Thyroid gland (tissue), 4 donors: Measurements from ENCODE around the gene MARCO. TPM values are rescaled to one million over a fixed set of nuclear protein-coding genes. Genes with fewer than 3 reads are reported as not detected.

ENCODE experiments used
- DNase-seq, 2 donors: peaks; one replicate each; pipeline ENCODE4 v3.0.0-alpha.2; 2019
- H3K27ac ChIP-seq, 3 donors: fragments of 200-600 bp; sonication (generic); 1 replicate in 2 of 3; 2 replicates in 1 of 3; pipeline ENCODE4 v1.5.1; 2016 to 2019; ENCODE audit warnings: mild to moderate bottlenecking in 1 of 3, moderate library complexity in 1 of 3
- H3K27me3 ChIP-seq: fragments of 200-600 bp; sonication (generic); one replicate; pipeline ENCODE4 v1.5.1; 2019
- H3K36me3 ChIP-seq, 2 donors: fragments of 200-600 bp; sonication (generic); one replicate each; pipeline ENCODE4 v1.5.1; 2016 to 2019
- H3K4me1 ChIP-seq, 2 donors: fragments of 200-600 bp; sonication (generic); one replicate each; pipeline ENCODE4 v1.5.1; 2017 to 2019
- H3K4me3 ChIP-seq, 3 donors: fragments of 200-600 bp; sonication (generic); replicated peaks in 1 of 3; 1 replicate in 2 of 3; 2 replicates in 1 of 3; pipeline ENCODE4 v1.5.1; 2016; ENCODE audit warnings: mild to moderate bottlenecking in 1 of 3
- H3K9me3 ChIP-seq: fragments of 200-600 bp; sonication (generic); one replicate; pipeline ENCODE4 v1.5.1; 2017
- CTCF ChIP-seq, 6 experiments: fragments of 200-600 bp in 3 of 6; fragments of 450-650 bp in 3 of 6; sonication (generic) in 3 of 6; IDR thresholded peaks; one replicate each; pipeline ENCODE4 v1.5.1; 2016 to 2019; ENCODE audit warnings: antibody characterized with exemption in 6 of 6, mild to moderate bottlenecking in 2 of 6, inconsistent platforms in 1 of 6, moderate library complexity in 1 of 6
- POLR2A ChIP-seq, 2 donors: fragments of 450-650 bp; IDR thresholded peaks; one replicate each; pipeline ENCODE4 v1.6.1; 2017; ENCODE audit warnings: antibody characterized with exemption in 2 of 2, mild to moderate bottlenecking in 2 of 2, moderate library complexity in 1 of 2
- WGBS, 2 donors: methylation state at CpG; one replicate each; pipeline ENCODE4 v1.1.5; 2017; 5-methylcytosine and 5-hydroxymethylcytosine counted together
- intact Hi-C: fragments of 100-400 bp; cut with DNase I; formaldehyde crosslinking; loops from one replicate; pipeline ENCODE4 v1.15.1; 2023
- total RNA-seq, 4 donors: library from RNA; depleted of rRNA; stranded (reverse); fragments of >200 nt; gene quantifications; one replicate each; pipeline ENCODE4 v1.2.3, GENCODE V29; 2016

Gene MARCO
- total RNA-seq, 4 donors from 2014 or later: 1.1 to 11.0 (median 3.0) TPM

GRCh38 chr2:118968961-118969733 is 27.2 kb downstream of the MARCO start:
- H3K27ac ChIP-seq: no peak overlapping the region
- no peaks in the 10 kb centered on the region for H3K9me3 ChIP-seq
- no peak for DNase-seq
- no peaks in the 10 kb centered on the region for H3K4me1 ChIP-seq
- H3K36me3 ChIP-seq: no peaks in the 10 kb centered on the region
- 69 to 77% methylated on average over 6 to 7 of the region's 7 CpGs for WGBS, 2 donors
- H3K4me3 ChIP-seq: no peak overlapping the region
- no peaks in the 10 kb centered on the region for H3K27me3 ChIP-seq
- intact Hi-C loops: no loop called here
- TF ChIP-seq CTCF (IDR thresholded peaks at IDR 0.05) (no peak), POLR2A (IDR thresholded peaks at IDR 0.05) (no peak)

DNA sequence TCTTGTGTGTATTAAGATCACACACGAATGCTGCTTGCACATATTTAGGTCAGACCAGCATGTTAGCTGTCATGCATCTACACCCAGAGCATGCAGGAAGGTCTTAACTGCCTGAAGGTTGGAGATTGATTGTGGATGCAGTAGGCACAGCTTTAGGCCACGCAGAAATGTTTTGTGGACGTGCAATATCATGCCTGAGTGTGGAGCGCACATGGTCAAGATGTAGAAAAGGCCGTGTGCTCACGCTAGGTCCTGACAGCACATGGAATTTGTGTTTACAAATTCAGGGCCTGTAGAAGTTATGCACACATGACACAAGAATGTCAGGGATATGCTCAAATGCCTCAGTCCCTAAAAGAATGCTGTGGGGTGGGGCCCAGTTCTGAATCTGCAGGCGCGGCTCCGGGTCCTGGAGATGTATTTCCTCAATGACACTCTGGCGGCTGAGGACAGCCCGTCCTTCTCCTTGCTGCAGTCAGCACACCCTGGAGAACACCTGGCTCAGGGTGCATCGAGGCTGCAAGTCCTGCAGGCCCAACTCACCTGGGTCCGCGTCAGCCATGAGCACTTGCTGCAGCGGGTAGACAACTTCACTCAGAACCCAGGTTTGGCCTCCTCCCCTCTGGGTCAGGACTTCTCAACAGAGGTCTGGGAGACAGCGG is 27.9 kb downstream of the MARCO start:
- TF ChIP-seq POLR2A (IDR thresholded peaks at IDR 0.05): no peak
- no peak for TF ChIP-seq CTCF (IDR thresholded peaks at IDR 0.05)
- Histone ChIP-seq H3K36me3 (no peaks in the 10 kb centered on the region), H3K27me3 (no peaks in the 10 kb centered on the region), H3K9me3 (no peaks in the 10 kb centered on the region), H3K4me1 (no peaks in the 10 kb centered on the region), H3K27ac (no peak overlapping the region), H3K4me3 (no peak overlapping the region)
- intact Hi-C loops: no loop called here
- no peak for DNase-seq
- WGBS, 2 donors: 91 to 92% methylated on average over 11 to 16 of the region's 16 CpGs

GRCh38 chr2:118970396-118971135 is 28.6 kb downstream of the MARCO start:
- Histone ChIP-seq H3K27me3 (no peaks in the 10 kb centered on the region), H3K27ac (no peak overlapping the region), H3K36me3 (no peaks in the 10 kb centered on the region), H3K9me3 (no peaks in the 10 kb centered on the region), H3K4me3 (no peak overlapping the region), H3K4me1 (no peaks in the 10 kb centered on the region)
- intact Hi-C loops: no loop called here
- 69 to 81% methylated on average over 8 to 10 of the region's 10 CpGs for WGBS, 2 donors
- DNase-seq: peak in 1 of 2 donors; percentile 9
- TF ChIP-seq CTCF (IDR thresholded peaks at IDR 0.05): no peak
- no peak for TF ChIP-seq POLR2A (IDR thresholded peaks at IDR 0.05)

DNA sequence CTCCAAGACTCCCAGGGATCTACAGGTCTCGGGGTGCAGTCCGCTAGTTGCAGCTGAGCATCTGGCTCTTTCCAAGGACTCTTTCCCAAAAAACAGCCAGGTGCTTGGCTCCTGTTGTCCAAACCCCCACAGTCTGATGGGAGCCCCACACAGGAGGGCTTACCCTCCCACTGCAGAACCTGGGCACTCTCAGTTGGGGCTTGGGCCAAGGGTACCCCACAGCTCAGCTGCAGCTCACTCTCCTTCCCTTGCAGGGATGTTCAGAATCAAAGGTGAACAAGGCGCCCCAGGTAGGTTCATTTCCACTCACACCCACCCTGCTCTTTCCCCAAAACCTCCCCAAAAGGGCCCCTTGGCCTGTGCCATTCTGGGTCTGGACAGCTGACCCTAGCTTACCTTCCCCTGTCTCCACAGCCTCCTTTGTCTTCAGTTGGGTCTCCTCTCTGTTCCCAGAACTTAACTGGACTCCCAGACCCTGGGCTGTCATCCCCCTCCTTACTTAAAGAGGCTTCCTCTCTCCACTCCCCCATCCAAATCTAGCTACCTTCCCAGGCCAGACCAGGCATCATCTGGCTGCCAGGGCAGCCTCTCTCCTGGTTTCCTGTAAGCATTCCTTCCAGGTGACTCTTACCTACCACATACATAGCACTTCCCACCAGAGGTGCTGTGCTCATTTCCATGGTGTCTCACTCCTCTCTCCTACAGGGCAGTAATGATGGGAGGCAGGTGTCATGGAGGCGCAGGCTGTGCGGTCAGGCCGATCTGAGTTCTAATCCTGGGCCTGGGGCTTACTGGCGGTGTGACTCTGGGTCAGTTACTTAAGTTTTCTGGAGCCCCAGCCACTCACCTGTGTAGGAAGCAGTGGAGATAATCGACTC is 29.5 kb downstream of the MARCO start:
- Histone ChIP-seq H3K36me3 (no peaks in the 10 kb centered on the region), H3K4me1 (no peaks in the 10 kb centered on the region), H3K27me3 (no peaks in the 10 kb centered on the region), H3K9me3 (no peaks in the 10 kb centered on the region), H3K4me3 (no peak overlapping the region), H3K27ac (no peak overlapping the region)
- no peak for DNase-seq
- 86 to 89% methylated on average over 8 of the region's 8 CpGs for WGBS, 2 donors
- no peak for TF ChIP-seq CTCF (IDR thresholded peaks at IDR 0.05)
- TF ChIP-seq POLR2A (IDR thresholded peaks at IDR 0.05): no peak
- intact Hi-C loops: no loop called here
